Upper lobe of right lung (tissue), 1 donor: ENCODE data around the gene MBNL2. TPM values are rescaled to one million over a fixed set of nuclear protein-coding genes. Genes with fewer than 3 reads are reported as not detected.

Experiments used
- ATAC-seq: fragments of 200-7000 bp; cut with Tn5 transposase; one replicate; pipeline ENCODE4 v1.9.1; 2020; ENCODE audit warnings: mild to moderate bottlenecking, moderate library complexity
- DNase-seq: peaks from one replicate; pipeline ENCODE4 v3.0.0-alpha.2; 2020
- H3K27ac ChIP-seq: fragments of 200-600 bp; one replicate; pipeline ENCODE4 v1.8.0; 2022
- H3K27me3 ChIP-seq: fragments of 200-600 bp; one replicate; pipeline ENCODE4 v1.8.0; 2022; ENCODE audit warnings: mild to moderate bottlenecking
- H3K36me3 ChIP-seq: fragments of 200-600 bp; one replicate; pipeline ENCODE4 v1.8.0; 2022
- H3K4me1 ChIP-seq: fragments of 200-600 bp; one replicate; pipeline ENCODE4 v1.8.0; 2022
- H3K4me3 ChIP-seq: fragments of 200-600 bp; one replicate; pipeline ENCODE4 v1.8.0; 2022; ENCODE audit warnings: mild to moderate bottlenecking
- H3K9me3 ChIP-seq: fragments of 200-600 bp; one replicate; pipeline ENCODE4 v1.8.0; 2022
- CTCF ChIP-seq: fragments of 200-600 bp; IDR thresholded peaks from one replicate; pipeline ENCODE4 v1.8.0; 2022; ENCODE audit warnings: antibody characterized with exemption
- intact Hi-C: fragments of 100-400 bp; cut with DNase I; formaldehyde crosslinking; loops from one replicate; pipeline ENCODE4 v1.11.0; 2022
- total RNA-seq: library from RNA; stranded (reverse); fragmentation: NEBNext Ultra II Directional; extraction: Animal tissue kit (Norgen Biotek cat#: 25700); gene quantifications from one replicate; pipeline ENCODE4 v1.2.1, GENCODE V29; 2021
- donor health status: DM: no; HTN: yes; CAD: no; lungs with severe emphysema.

The MBNL2 gene
- total RNA-seq, 1 donor from 2014 or later, result 60.6 TPM

GRCh38 chr13:97243915-97244781 is 22.0 kb downstream of the MBNL2 start:
- no peak for TF ChIP-seq CTCF
- ATAC-seq, result no peak
- no peaks in the 10 kb centered on the region for H3K9me3 ChIP-seq
- peak overlapping the region; percentile 45 for H3K27ac ChIP-seq
- no peaks in the 10 kb centered on the region for H3K27me3 ChIP-seq
- H3K4me1 ChIP-seq, result peaks cover 80% of the 10 kb centered on the region
- H3K4me3 ChIP-seq, result no peak overlapping the region
- H3K36me3 ChIP-seq, result no peaks in the 10 kb centered on the region
- intact Hi-C loops, result no loop called here
- no peak for DNase-seq

GRCh38 chr13:97245011-97245410 is 22.9 kb downstream of the MBNL2 start:
- DNase-seq (no peak), ATAC-seq (no peak)
- no peak overlapping the region for H3K4me3 ChIP-seq
- peak overlapping the region; percentile 44 for H3K27ac ChIP-seq
- peaks cover 80% of the 10 kb centered on the region for H3K4me1 ChIP-seq
- intact Hi-C loops, result no loop called here
- no peak for TF ChIP-seq CTCF
- no peaks in the 10 kb centered on the region for H3K27me3 ChIP-seq
- no peaks in the 10 kb centered on the region for H3K9me3 ChIP-seq
- H3K36me3 ChIP-seq, result no peaks in the 10 kb centered on the region

- H3K9me3 ChIP-seq, result no peaks in the 10 kb centered on the region
- intact Hi-C loops, result no loop called here
- H3K27ac ChIP-seq, result peak overlapping the region; percentile 51
- no peaks in the 10 kb centered on the region for H3K27me3 ChIP-seq
- peak overlapping the region; percentile 13 for H3K4me3 ChIP-seq
- no peak for DNase-seq
- H3K36me3 ChIP-seq, result no peaks in the 10 kb centered on the region
- TF ChIP-seq CTCF, result no peak
- H3K4me1 ChIP-seq, result peaks cover 77% of the 10 kb centered on the region
- ATAC-seq, result no peak
These were observed 24.5 kb downstream of the MBNL2 start for GRCh38 chr13:97246596-97247158.

GRCh38 chr13:97248243-97248642 is 26.1 kb downstream of the MBNL2 start:
- DNase-seq (no peak), ATAC-seq (no peak)
- Histone ChIP-seq H3K4me1 (peaks cover 65% of the 10 kb centered on the region), H3K4me3 (no peak overlapping the region), H3K27ac (peak overlapping the region; percentile 14), H3K9me3 (no peaks in the 10 kb centered on the region), H3K27me3 (no peaks in the 10 kb centered on the region), H3K36me3 (no peaks in the 10 kb centered on the region)
- intact Hi-C loops, result no loop called here
- no peak for TF ChIP-seq CTCF

- Histone ChIP-seq H3K9me3 (no peaks in the 10 kb centered on the region), H3K4me3 (no peak overlapping the region), H3K27ac (peak overlapping the region; percentile 68), H3K27me3 (no peaks in the 10 kb centered on the region), H3K4me1 (peaks cover 59% of the 10 kb centered on the region), H3K36me3 (no peaks in the 10 kb centered on the region)
- ATAC-seq (no peak), DNase-seq (no peak)
- TF ChIP-seq CTCF, result no peak
- intact Hi-C loops, result no loop called here
These were observed 27.1 kb downstream of the MBNL2 start for GRCh38 chr13:97249093-97249795.
